ENCODE measurements around the gene LCE7A.

The LCE7A gene

GRCh38 chr1:152880907-152881306, 21.1 kb downstream of the LCE7A start:
- DNase-seq, result no peak

GRCh38 chr1:152884085-152884484, 24.3 kb downstream of the LCE7A start:
- DNase-seq, result no peak

GRCh38 chr1:152884506-152884905, 24.7 kb downstream of the LCE7A start:
- no peak for DNase-seq

GRCh38 chr1:152884966-152885624, 25.3 kb downstream of the LCE7A start:
- no peak for DNase-seq

- DNase-seq, result no peak
These were observed 26.3 kb downstream of the LCE7A start for GRCh38 chr1:152886085-152886484.

- DNase-seq, result no peak
These were observed 27.1 kb downstream of the LCE7A start for GRCh38 chr1:152886758-152887409.

GRCh38 chr1:152888126-152888525, 28.3 kb downstream of the LCE7A start:
- no peak for DNase-seq

GRCh38 chr1:152899027-152899426, 39.2 kb downstream of the LCE7A start:
- DNase-seq, result no peak

GRCh38 chr1:152899883-152900282, 40.1 kb downstream of the LCE7A start:
- no peak for DNase-seq

- no peak for DNase-seq
These were observed 41.8 kb downstream of the LCE7A start for GRCh38 chr1:152901631-152902030.

- no peak for DNase-seq
These were observed 42.8 kb downstream of the LCE7A start for GRCh38 chr1:152902636-152903035.

- DNase-seq, result no peak
These were observed 45.1 kb downstream of the LCE7A start for GRCh38 chr1:152904688-152905440.

GRCh38 chr1:152906023-152906565, 46.3 kb downstream of the LCE7A start:
- no peak for DNase-seq

- DNase-seq, result no peak
These were observed 48.1 kb downstream of the LCE7A start, which contains the start of gene IVL for GRCh38 chr1:152907686-152908601. TSS of gene IVL (plus strand) at chr1:152908546. CDS start at chr1:152909798, 1,252 bp downstream.

- no peak for DNase-seq
These were observed 49.4 kb downstream of the LCE7A start for GRCh38 chr1:152909206-152909605.
